ENCODE results near the gene SPNS2. TPM values are rescaled to one million over a fixed set of nuclear protein-coding genes. Genes with fewer than 3 reads are reported as not detected.

SPNS2 gene
- total and polyA plus RNA-seq, 5 donors: 9.6 to 16.2 (median 10.6) TPM

DNA sequence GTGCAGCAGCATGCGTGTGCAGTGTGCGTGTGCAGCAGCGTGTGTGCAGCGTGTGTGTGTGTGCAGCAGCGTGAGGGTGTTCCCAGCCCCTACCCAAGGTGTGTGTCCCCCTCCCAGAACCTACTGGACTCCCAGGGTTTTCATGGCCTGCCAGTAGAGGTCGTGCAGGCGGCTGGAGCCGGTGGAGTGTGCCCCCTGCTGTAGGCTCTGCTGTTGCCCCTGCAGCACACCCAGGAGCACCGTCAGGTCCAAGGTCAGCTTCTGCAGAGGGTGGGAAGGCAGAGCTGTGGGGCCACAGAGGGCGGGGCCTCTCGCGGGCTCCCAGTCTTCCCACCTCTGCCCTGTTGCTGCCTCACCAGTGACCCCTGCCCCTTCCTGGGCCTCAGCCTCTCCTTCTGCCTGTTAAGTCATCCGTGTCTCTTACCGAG lies 41.6 kb downstream of the SPNS2 start:
- H3K27me3 ChIP-seq (ENCODE audit: control insufficient read depth, insufficient read depth): no peaks in the 10 kb centered on the region
- H3K9me3 ChIP-seq (ENCODE audit: control insufficient read depth, low read length): no peaks in the 10 kb centered on the region
- peak overlapping the region; percentile 23 for H3K27ac ChIP-seq (ENCODE audit: low read length)
- 70% methylated on average over 14 of the region's 14 CpGs for WGBS
- peaks cover 16% of the 10 kb centered on the region for H3K4me1 ChIP-seq (ENCODE audit: control insufficient read depth, insufficient read depth, low read length)
- peak in 1 of 2 donors; percentile 1 for ATAC-seq
- intact Hi-C loops (cut with DNase I): loop anchor here in 1 of 4 donors (5.0 kb wide), 1 partner anchor 118 kb away; no protein-coding TSS in a partner anchor
- no peak overlapping the region for H3K4me3 ChIP-seq (ENCODE audit: low read length)
- peak; percentile 21 to 64 (median 54) for DNase-seq

DNA sequence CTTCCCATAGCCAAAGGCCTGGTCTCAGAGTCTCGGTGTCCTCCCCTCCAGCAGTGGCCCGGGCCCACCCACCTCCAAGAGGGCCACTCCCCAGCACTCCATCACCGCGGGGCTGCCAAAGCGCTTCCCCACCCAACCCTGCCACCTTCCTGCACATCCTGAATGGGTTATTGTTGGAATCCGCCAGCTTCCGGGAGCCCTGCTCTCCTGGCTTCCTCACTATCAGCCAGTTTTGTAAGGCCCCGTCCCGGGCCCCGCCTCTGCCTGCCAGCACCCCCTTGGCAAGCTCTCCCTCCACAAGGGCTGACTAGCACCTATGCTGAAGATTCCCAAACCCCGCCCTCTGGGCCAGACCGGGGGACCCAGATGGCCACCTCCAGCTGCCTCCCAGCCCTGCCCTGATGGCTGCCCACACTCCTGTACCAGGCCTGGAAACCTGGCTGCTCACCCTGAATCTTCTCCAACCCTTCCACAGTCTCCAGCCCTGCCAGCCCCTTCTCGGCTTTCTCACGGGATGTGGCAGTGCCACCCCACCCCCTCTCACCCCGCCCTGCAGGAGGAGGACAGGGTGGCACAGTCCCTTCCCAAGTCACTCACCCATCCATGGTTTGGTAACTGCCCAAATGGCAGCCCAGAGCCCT lies 42.1 kb downstream of the SPNS2 start:
- DNase-seq (peak; percentile 62 to 85 (median 77)), ATAC-seq (peak; percentile 36 to 58)
- intact Hi-C loops (cut with DNase I): loop anchor here in 1 of 4 donors (5.0 kb wide), 1 partner anchor 119 kb away; no protein-coding TSS in a partner anchor
- Histone ChIP-seq H3K4me1 (ENCODE audit: control insufficient read depth, insufficient read depth, low read length) (peaks cover 16% of the 10 kb centered on the region), H3K27ac (ENCODE audit: low read length) (peak overlapping the region; percentile 23), H3K4me3 (ENCODE audit: low read length) (no peak overlapping the region), H3K27me3 (ENCODE audit: control insufficient read depth, insufficient read depth) (no peaks in the 10 kb centered on the region), H3K9me3 (ENCODE audit: control insufficient read depth, low read length) (no peaks in the 10 kb centered on the region)
- 71% methylated on average over 15 of the region's 15 CpGs for WGBS

DNA sequence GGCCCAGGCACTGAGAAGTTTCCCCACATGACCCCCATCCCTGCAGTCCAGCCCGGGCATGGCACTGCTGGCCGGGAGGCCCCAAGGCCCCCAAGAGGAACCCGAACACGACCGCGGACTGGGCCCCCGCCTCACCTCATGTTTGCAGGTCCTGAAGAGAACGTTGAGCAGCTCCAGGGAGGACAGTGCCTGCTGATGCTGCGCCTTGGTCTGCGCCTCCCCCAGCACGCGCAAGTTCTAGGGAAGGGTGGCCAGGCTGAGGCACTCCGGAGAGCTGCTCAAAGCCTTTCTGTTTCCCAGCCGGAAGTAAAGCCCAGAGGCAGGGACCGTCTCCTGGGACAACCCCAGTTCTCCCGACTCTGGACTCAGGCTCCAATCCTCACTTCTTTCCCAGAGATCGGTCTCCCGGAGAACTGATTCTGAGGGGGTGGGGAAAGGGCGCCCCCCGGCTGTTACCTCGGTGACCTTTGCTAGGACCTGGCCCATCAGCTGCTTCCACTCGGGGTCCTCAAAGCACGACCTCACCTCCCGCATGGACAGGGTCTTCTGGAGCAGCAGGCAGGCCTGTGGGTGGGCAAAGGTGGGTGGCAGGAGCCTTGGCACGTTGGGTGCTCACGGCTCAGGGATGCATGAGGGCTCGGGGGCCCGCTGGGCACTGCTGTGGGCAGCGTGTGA lies 42.8 kb downstream of the SPNS2 start:
- DNase-seq (peak; percentile 22 to 71 (median 64)), ATAC-seq (peak in 1 of 2 donors; percentile 0)
- H3K27ac ChIP-seq (ENCODE audit: low read length): no peak overlapping the region
- H3K27me3 ChIP-seq (ENCODE audit: control insufficient read depth, insufficient read depth): no peaks in the 10 kb centered on the region
- intact Hi-C loops (cut with DNase I): loop anchor here in 1 of 4 donors (5.0 kb wide), 1 partner anchor 119 kb away; no protein-coding TSS in a partner anchor
- H3K4me3 ChIP-seq (ENCODE audit: low read length): no peak overlapping the region
- peaks cover 12% of the 10 kb centered on the region for H3K4me1 ChIP-seq (ENCODE audit: control insufficient read depth, insufficient read depth, low read length)
- WGBS: 72% methylated on average over 29 of the region's 29 CpGs
- H3K9me3 ChIP-seq (ENCODE audit: control insufficient read depth, low read length): no peaks in the 10 kb centered on the region

DNA sequence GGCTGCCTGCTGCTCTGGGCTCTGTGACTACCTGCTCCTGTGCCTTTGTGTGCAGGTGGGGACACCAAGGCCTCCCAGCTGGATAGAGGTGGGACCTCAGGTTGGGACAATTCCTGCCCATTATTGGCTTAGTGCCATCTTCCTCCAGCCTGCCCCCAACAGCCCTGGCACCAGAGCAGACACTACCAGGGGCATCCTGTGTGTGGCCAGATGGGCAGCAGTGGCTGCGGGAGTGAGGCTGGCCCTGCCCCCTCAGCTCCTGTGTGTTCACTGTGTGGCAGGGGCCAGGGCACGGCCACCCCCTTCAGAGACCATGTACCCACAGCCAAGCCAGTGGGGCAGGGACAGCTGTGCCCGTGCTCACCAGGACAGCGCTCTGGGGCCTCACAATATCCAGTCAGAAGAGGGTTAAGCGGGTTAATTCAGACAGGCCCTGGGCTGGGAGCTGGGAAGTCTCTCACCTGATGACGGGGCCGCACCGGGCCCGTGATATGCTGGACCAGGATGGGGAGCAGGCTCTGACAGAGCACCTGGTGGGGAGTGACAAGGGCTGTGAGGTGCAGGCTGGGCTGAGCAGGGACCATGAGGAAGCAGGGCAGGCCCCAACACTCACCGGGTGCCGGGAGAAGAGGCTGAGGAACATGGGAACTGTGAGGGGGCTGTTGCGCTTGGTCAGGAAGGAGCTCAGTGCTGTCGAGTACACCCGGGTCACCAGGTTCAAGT lies 43.5 kb downstream of the SPNS2 start:
- intact Hi-C loops (cut with DNase I): loop anchor here in 1 of 4 donors (5.0 kb wide), 1 partner anchor 120 kb away; no protein-coding TSS in a partner anchor
- 91% methylated on average over 14 of the region's 14 CpGs for WGBS

DNA sequence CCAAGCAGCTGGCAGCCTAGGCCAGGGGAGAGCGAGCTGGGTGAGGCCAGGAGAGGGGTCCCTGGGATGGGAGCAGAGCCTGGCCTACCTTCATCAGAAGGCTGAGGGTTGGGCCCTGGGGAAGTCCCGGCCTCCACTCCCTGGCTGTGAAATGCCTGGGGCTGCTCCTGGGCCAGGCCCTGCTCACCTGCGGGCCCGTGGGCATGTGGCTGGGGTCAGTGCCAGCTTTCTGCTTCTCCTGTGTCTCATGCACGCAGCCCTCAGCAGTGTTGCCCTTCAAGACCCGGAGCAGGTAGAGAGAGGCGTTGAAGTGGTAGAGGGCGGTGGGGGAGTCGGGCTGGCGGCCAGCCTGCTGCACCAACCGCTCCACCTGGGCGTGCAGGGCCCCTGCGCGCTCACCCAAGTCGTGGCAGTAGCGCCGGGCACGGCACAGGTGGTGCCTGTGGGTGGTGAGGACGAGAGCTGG lies 44.1 kb downstream of the SPNS2 start:
- no peak for ATAC-seq
- DNase-seq: peak in 1 of 3 donors; percentile 19
- H3K27ac ChIP-seq (ENCODE audit: low read length): no peak overlapping the region
- no peak overlapping the region for H3K4me3 ChIP-seq (ENCODE audit: low read length)
- no peaks in the 10 kb centered on the region for H3K9me3 ChIP-seq (ENCODE audit: control insufficient read depth, low read length)
- 96% methylated on average over 19 of the region's 19 CpGs for WGBS
- intact Hi-C loops (cut with DNase I): loop anchor here in 1 of 4 donors (5.0 kb wide), 1 partner anchor 120 kb away; no protein-coding TSS in a partner anchor
- H3K4me1 ChIP-seq (ENCODE audit: control insufficient read depth, insufficient read depth, low read length): peaks cover under 1% of the 10 kb centered on the region
- H3K27me3 ChIP-seq (ENCODE audit: control insufficient read depth, insufficient read depth): no peaks in the 10 kb centered on the region

More for the DNA sequence above, 43.5 kb downstream of the SPNS2 start:
- Histone ChIP-seq H3K4me1 (ENCODE audit: control insufficient read depth, insufficient read depth, low read length) (peaks cover 6% of the 10 kb centered on the region), H3K9me3 (ENCODE audit: control insufficient read depth, low read length) (no peaks in the 10 kb centered on the region), H3K4me3 (ENCODE audit: low read length) (no peak overlapping the region), H3K27me3 (ENCODE audit: control insufficient read depth, insufficient read depth) (no peaks in the 10 kb centered on the region), H3K27ac (ENCODE audit: low read length) (no peak overlapping the region)
- DNase-seq (peak in 2 of 3 donors; percentile 12 to 48), ATAC-seq (no peak)

GRCh38 chr17:4543557-4544026 lies 44.9 kb downstream of the SPNS2 start:
- no peaks in the 10 kb centered on the region for H3K9me3 ChIP-seq (ENCODE audit: control insufficient read depth, low read length)
- peak in 1 of 3 donors; percentile 12 for DNase-seq
- WGBS: 74% methylated on average over 19 of the region's 19 CpGs

GRCh38 chr17:4544135-4544950 lies 45.7 kb downstream of the SPNS2 start:
- ATAC-seq (no peak), DNase-seq (peak in 1 of 3 donors; percentile 44)
- Histone ChIP-seq H3K4me1 (ENCODE audit: control insufficient read depth, insufficient read depth, low read length) (no peaks in the 10 kb centered on the region), H3K27me3 (ENCODE audit: control insufficient read depth, insufficient read depth) (no peaks in the 10 kb centered on the region), H3K4me3 (ENCODE audit: low read length) (no peak overlapping the region), H3K27ac (ENCODE audit: low read length) (no peak overlapping the region), H3K9me3 (ENCODE audit: control insufficient read depth, low read length) (no peaks in the 10 kb centered on the region)
- intact Hi-C loops (cut with DNase I): loop anchor here in 1 of 4 donors (5.0 kb wide), 1 partner anchor 122 kb away; no protein-coding TSS in a partner anchor
- WGBS: 89% methylated on average over 37 of the region's 37 CpGs

More at GRCh38 chr17:4543557-4544026, 44.9 kb downstream of the SPNS2 start:
- no peaks in the 10 kb centered on the region for H3K4me1 ChIP-seq (ENCODE audit: control insufficient read depth, insufficient read depth, low read length)
- no peak overlapping the region for H3K27ac ChIP-seq (ENCODE audit: low read length)
- no peaks in the 10 kb centered on the region for H3K27me3 ChIP-seq (ENCODE audit: control insufficient read depth, insufficient read depth)
- ATAC-seq: no peak
- no peak overlapping the region for H3K4me3 ChIP-seq (ENCODE audit: low read length)
- intact Hi-C loops (cut with DNase I): loop anchor here in 1 of 4 donors (5.0 kb wide), 1 partner anchor 121 kb away; no protein-coding TSS in a partner anchor

DNA sequence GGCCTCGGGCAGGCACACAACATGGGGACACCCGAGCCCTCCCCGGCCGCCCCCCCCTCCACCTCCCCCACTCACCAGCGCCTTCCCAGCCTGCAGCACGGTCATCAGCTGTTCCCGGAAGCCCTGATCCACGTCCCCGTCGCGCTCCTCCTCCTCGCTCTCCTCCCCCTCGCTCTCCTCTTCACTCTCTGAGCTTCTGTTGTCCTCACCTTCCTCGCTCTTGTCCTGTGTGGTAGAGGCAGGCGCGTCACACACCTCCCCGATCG lies 46.2 kb downstream of the SPNS2 start:
- ATAC-seq (no peak), DNase-seq (no peak)
- no peak overlapping the region for H3K4me3 ChIP-seq (ENCODE audit: low read length)
- H3K9me3 ChIP-seq (ENCODE audit: control insufficient read depth, low read length): no peaks in the 10 kb centered on the region
- WGBS: 77% methylated on average over 18 of the region's 18 CpGs
- no peak overlapping the region for H3K27ac ChIP-seq (ENCODE audit: low read length)
- H3K27me3 ChIP-seq (ENCODE audit: control insufficient read depth, insufficient read depth): no peaks in the 10 kb centered on the region
- no peaks in the 10 kb centered on the region for H3K4me1 ChIP-seq (ENCODE audit: control insufficient read depth, insufficient read depth, low read length)
- intact Hi-C loops (cut with DNase I): loop anchor here in 1 of 4 donors (5.0 kb wide), 1 partner anchor 123 kb away; no protein-coding TSS in a partner anchor

DNA sequence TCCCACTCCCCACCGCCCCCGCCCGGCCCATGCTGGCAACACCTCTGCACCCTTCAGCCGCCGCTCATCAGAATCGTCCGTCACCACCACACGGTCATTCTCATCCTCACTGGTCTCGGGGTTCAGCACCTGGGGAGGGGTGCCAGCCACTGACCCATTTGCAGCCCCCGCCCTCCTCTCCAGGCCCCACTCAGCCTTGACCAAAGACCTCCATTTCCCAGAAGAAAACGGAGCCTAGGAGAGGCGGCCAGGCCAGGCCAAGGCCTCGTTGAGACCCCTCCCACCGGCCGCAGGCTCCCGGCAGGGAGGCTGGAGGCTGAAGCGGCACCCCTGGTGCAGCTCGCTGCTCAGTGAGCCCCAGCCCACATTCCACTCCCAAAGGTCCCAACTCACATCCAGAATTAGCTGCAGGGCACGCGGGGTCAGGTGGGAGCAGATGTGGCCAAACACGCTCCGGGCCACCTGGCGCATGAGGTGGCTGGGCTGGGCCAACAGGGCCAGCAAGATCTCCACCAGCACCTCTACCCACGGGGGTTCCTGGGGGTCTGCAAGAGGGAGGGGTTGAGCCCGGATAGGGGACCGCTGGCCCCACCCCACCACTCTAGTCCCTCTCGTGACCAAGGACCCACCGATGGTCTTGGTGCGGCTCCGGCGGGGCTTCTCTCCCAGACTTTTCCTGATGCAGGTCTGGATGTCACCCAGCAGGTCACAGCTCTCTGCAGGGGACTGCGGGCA lies 46.7 kb downstream of the SPNS2 start:
- ATAC-seq (no peak), DNase-seq (peak in 1 of 3 donors; percentile 58)
- H3K4me3 ChIP-seq (ENCODE audit: low read length): no peak overlapping the region
- intact Hi-C loops (cut with DNase I): no loop called here
- H3K27ac ChIP-seq (ENCODE audit: low read length): no peak overlapping the region
- no peaks in the 10 kb centered on the region for H3K27me3 ChIP-seq (ENCODE audit: control insufficient read depth, insufficient read depth)
- H3K4me1 ChIP-seq (ENCODE audit: control insufficient read depth, insufficient read depth, low read length): no peaks in the 10 kb centered on the region
- H3K9me3 ChIP-seq (ENCODE audit: control insufficient read depth, low read length): no peaks in the 10 kb centered on the region
- WGBS: 85% methylated on average over 32 of the region's 32 CpGs
